ENCODE measurements around the gene DAB2. TPM values are rescaled to one million over a fixed set of nuclear protein-coding genes. Genes with fewer than 3 reads are reported as not detected.
A peak's percentile ranks its signal among the peaks of the same experiment; 100 is the strongest.

Gene DAB2
- total RNA-seq, 1 experiment from 2014 or later, result not detected

DNA sequence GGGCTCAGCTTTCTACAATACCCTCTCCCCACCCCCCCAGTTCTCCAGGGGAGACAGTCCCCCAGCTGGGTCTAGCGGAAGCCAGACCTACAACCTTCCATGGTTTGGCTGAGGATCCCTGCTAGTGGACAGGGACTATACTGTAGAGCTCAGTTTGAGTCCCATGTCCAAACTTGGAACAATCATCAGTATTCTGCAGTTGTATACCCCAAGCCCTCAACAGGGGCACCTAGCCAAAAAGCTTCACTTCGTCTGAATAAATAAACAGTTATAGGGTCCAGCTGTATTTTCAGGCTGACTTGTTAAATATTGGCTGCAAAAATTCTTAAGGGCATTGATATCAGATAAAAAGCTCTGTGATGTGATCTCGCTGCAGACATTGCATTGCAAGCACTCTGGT is 45.1 kb downstream of the DAB2 start:
- Histone ChIP-seq H3K4me1 (ENCODE audit: low read length) (no peaks in the 10 kb centered on the region), H3K9ac (ENCODE audit: low read length) (no peak overlapping the region), H3K79me2 (ENCODE audit: low read length) (no peaks in the 10 kb centered on the region), H4K20me1 (ENCODE audit: insufficient read depth, low read depth, low read length) (no peaks in the 10 kb centered on the region), H3K9me2 (replicated peaks; ENCODE audit: insufficient read depth, low read length) (no peaks in the 10 kb centered on the region), H3K36me3 (ENCODE audit: insufficient read depth, low read length) (no peaks in the 10 kb centered on the region), H2AFZ (ENCODE audit: low read length) (no peak overlapping the region), H3K4me3 (ENCODE audit: low read length) (no peak overlapping the region), H3K4me2 (ENCODE audit: low read depth, low read length, poor library complexity, severe bottlenecking) (no peak overlapping the region), H3K27ac (ENCODE audit: low read length) (no peak overlapping the region), H3K9me3 (ENCODE audit: low read length) (no peaks in the 10 kb centered on the region), H3K27me3 (ENCODE audit: low read length) (no peaks in the 10 kb centered on the region)
- no peak for DNase-seq

DNA sequence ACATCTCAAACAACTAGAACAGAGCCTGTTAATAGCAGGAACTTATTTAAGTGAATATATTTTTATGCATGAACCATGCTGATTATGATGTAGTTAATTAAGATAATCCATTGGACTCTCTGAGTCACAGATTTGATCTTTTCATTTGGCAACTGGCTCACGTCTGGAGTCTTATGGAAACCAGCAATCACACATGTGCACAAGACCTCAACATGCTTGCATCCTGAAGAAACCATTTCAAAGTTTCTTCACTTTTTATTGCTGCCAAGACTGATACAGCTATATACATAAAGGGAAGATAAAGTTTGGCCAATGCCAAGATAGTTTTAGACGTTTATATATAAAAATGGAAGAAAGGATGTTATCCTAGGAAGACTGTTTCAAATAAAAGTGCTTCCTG is 47.2 kb downstream of the DAB2 start:
- H2AFZ ChIP-seq (ENCODE audit: low read length), result no peak overlapping the region
- no peaks in the 10 kb centered on the region for H3K9me2 ChIP-seq (replicated peaks; ENCODE audit: insufficient read depth, low read length)
- H3K27me3 ChIP-seq (ENCODE audit: low read length), result no peaks in the 10 kb centered on the region
- no peaks in the 10 kb centered on the region for H3K36me3 ChIP-seq (ENCODE audit: insufficient read depth, low read length)
- H3K9ac ChIP-seq (ENCODE audit: low read length), result no peak overlapping the region
- no peaks in the 10 kb centered on the region for H3K9me3 ChIP-seq (ENCODE audit: low read length)
- DNase-seq, result no peak
- no peak overlapping the region for H3K4me2 ChIP-seq (ENCODE audit: low read depth, low read length, poor library complexity, severe bottlenecking)
- no peak overlapping the region for H3K4me3 ChIP-seq (ENCODE audit: low read length)
- H3K79me2 ChIP-seq (ENCODE audit: low read length), result no peaks in the 10 kb centered on the region
- H3K4me1 ChIP-seq (ENCODE audit: low read length), result no peaks in the 10 kb centered on the region
- no peaks in the 10 kb centered on the region for H4K20me1 ChIP-seq (ENCODE audit: insufficient read depth, low read depth, low read length)
- no peak overlapping the region for H3K27ac ChIP-seq (ENCODE audit: low read length)

GRCh38 chr5:39376293-39376714 is 48.5 kb downstream of the DAB2 start:
- Histone ChIP-seq H3K36me3 (ENCODE audit: insufficient read depth, low read length) (no peaks in the 10 kb centered on the region), H3K79me2 (ENCODE audit: low read length) (no peaks in the 10 kb centered on the region), H3K9me2 (replicated peaks; ENCODE audit: insufficient read depth, low read length) (no peaks in the 10 kb centered on the region), H3K4me3 (ENCODE audit: low read length) (no peak overlapping the region), H3K27me3 (ENCODE audit: low read length) (no peaks in the 10 kb centered on the region), H3K4me2 (ENCODE audit: low read depth, low read length, poor library complexity, severe bottlenecking) (no peak overlapping the region), H3K4me1 (ENCODE audit: low read length) (no peaks in the 10 kb centered on the region), H4K20me1 (ENCODE audit: insufficient read depth, low read depth, low read length) (no peaks in the 10 kb centered on the region), H3K9me3 (ENCODE audit: low read length) (no peaks in the 10 kb centered on the region), H3K27ac (ENCODE audit: low read length) (no peak overlapping the region), H2AFZ (ENCODE audit: low read length) (no peak overlapping the region), H3K9ac (ENCODE audit: low read length) (no peak overlapping the region)
- DNase-seq, result peak; percentile 83

DNA sequence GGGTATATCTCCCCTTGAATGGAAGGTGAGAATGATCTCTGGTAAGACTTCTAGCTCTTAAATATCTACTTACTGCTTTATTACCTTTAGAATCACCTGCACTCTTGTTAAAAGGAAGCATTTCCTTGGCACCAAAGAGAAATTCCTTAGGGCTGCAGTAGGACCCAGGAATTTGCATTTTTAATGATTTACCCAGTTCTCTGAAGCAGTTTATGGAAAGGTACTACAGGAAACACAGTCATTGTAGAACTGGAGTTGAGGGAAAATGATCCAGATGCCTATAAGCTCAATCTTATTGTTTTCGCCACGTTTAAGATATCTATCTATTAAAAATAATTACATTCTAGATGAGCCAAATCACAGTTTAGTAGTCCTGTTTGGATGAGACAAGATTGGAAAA is 51.0 kb downstream of the DAB2 start:
- Histone ChIP-seq H3K27ac (ENCODE audit: low read length) (no peak overlapping the region), H3K4me3 (ENCODE audit: low read length) (no peak overlapping the region), H3K4me1 (ENCODE audit: low read length) (no peaks in the 10 kb centered on the region), H3K79me2 (ENCODE audit: low read length) (no peaks in the 10 kb centered on the region), H3K27me3 (ENCODE audit: low read length) (no peaks in the 10 kb centered on the region), H3K9ac (ENCODE audit: low read length) (no peak overlapping the region), H3K9me2 (replicated peaks; ENCODE audit: insufficient read depth, low read length) (no peaks in the 10 kb centered on the region), H4K20me1 (ENCODE audit: insufficient read depth, low read depth, low read length) (no peaks in the 10 kb centered on the region), H2AFZ (ENCODE audit: low read length) (no peak overlapping the region), H3K4me2 (ENCODE audit: low read depth, low read length, poor library complexity, severe bottlenecking) (no peak overlapping the region), H3K9me3 (ENCODE audit: low read length) (no peaks in the 10 kb centered on the region), H3K36me3 (ENCODE audit: insufficient read depth, low read length) (no peaks in the 10 kb centered on the region)
- no peak for DNase-seq

- Histone ChIP-seq H3K27me3 (ENCODE audit: low read length) (no peaks in the 10 kb centered on the region), H3K9me2 (replicated peaks; ENCODE audit: insufficient read depth, low read length) (no peaks in the 10 kb centered on the region), H3K4me2 (ENCODE audit: low read depth, low read length, poor library complexity, severe bottlenecking) (no peak overlapping the region), H3K9me3 (ENCODE audit: low read length) (no peaks in the 10 kb centered on the region), H2AFZ (ENCODE audit: low read length) (no peak overlapping the region), H3K4me3 (ENCODE audit: low read length) (no peak overlapping the region), H4K20me1 (ENCODE audit: insufficient read depth, low read depth, low read length) (no peaks in the 10 kb centered on the region), H3K27ac (ENCODE audit: low read length) (no peak overlapping the region), H3K9ac (ENCODE audit: low read length) (no peak overlapping the region), H3K79me2 (ENCODE audit: low read length) (no peaks in the 10 kb centered on the region), H3K36me3 (ENCODE audit: insufficient read depth, low read length) (no peaks in the 10 kb centered on the region), H3K4me1 (ENCODE audit: low read length) (no peaks in the 10 kb centered on the region)
- no peak for DNase-seq
Measured at GRCh38 chr5:39371367-39371635, 53.5 kb downstream of the DAB2 start.

DNA sequence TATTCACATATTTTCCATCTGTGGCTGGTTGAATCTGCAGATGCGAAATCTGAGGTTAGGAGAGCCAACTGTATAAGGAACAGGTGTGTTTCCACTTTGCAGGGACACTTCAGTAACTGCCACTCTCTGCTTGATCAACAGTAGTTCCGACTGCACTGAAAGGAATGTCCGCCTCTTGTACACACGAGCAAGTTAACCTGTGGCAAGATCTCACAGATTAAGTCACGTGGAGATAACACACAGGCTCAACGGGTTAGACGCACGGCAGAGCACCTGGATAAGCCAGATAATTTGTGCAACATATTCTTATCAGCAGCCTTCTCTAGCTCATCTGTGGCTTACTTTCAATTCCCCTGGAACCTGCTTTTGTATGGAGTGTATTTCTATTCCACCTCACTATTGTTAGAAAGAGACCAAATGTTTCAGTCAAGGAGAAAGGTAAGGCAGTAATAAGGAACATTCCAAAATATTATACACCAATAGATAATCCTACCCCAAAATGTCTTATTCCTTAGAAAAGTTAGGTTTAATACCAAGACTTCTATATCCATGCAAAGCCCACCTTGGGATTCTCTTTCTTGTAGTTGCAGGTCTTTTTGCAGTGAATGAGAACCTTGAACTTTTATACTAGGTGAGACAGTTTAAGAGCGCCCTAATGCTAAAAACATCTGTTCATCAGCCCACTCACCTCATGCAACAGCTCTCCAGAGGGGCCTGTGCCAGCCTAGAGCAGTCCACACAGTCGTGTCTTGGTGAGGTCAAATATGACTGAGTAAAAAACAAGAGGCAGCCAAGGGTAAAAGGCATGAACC is 54.0 kb downstream of the DAB2 start:
- no peak overlapping the region for H3K4me3 ChIP-seq (ENCODE audit: low read length)
- no peak overlapping the region for H2AFZ ChIP-seq (ENCODE audit: low read length)
- H3K27ac ChIP-seq (ENCODE audit: low read length), result no peak overlapping the region
- H3K79me2 ChIP-seq (ENCODE audit: low read length), result no peaks in the 10 kb centered on the region
- no peaks in the 10 kb centered on the region for H3K9me3 ChIP-seq (ENCODE audit: low read length)
- no peaks in the 10 kb centered on the region for H3K4me1 ChIP-seq (ENCODE audit: low read length)
- no peak overlapping the region for H3K4me2 ChIP-seq (ENCODE audit: low read depth, low read length, poor library complexity, severe bottlenecking)
- DNase-seq, result no peak
- H3K27me3 ChIP-seq (ENCODE audit: low read length), result no peaks in the 10 kb centered on the region
- no peaks in the 10 kb centered on the region for H3K9me2 ChIP-seq (replicated peaks; ENCODE audit: insufficient read depth, low read length)
- no peaks in the 10 kb centered on the region for H3K36me3 ChIP-seq (ENCODE audit: insufficient read depth, low read length)
- no peaks in the 10 kb centered on the region for H4K20me1 ChIP-seq (ENCODE audit: insufficient read depth, low read depth, low read length)
- no peak overlapping the region for H3K9ac ChIP-seq (ENCODE audit: low read length)

DNA sequence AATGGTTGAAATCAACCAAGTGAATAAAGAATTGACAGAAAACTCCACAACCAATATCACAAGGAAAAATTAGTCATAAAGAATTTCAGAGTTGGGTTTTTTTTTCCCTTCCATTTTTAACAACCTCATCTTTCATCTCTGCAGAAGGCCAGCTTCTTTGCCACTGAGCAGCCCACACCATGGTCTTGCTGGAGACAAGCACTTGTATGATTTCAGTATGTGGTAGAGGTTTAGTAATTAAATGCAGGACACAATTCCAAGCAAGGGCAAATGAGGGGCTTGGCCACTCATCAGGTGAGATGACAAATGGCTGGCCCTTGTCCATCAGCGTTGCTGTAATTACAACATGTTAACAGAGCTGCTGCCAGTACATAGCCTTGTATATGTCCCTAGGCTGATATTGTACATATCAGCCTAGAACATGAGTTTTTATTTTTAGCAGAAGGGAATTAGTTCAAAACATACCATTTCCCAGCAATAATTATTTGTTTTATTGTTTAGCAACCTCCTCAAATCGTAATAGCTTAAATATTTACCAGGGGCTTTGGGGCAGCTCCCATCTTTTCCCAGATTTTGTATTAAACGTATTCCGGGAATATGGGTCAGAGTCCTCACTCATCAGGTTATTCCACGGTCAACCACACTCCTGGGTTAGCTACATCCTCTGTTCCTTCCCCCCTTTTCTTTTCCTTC is 55.5 kb downstream of the DAB2 start:
- no peak overlapping the region for H3K4me2 ChIP-seq (ENCODE audit: low read depth, low read length, poor library complexity, severe bottlenecking)
- no peaks in the 10 kb centered on the region for H3K4me1 ChIP-seq (ENCODE audit: low read length)
- no peak for DNase-seq

GRCh38 chr5:39368116-39368515 is 56.7 kb downstream of the DAB2 start:
- no peak overlapping the region for H3K4me3 ChIP-seq (ENCODE audit: low read length)
- H3K79me2 ChIP-seq (ENCODE audit: low read length), result no peaks in the 10 kb centered on the region
- no peaks in the 10 kb centered on the region for H3K9me2 ChIP-seq (replicated peaks; ENCODE audit: insufficient read depth, low read length)
- no peak overlapping the region for H3K27ac ChIP-seq (ENCODE audit: low read length)
- H3K4me1 ChIP-seq (ENCODE audit: low read length), result no peaks in the 10 kb centered on the region
- no peaks in the 10 kb centered on the region for H3K27me3 ChIP-seq (ENCODE audit: low read length)
- no peaks in the 10 kb centered on the region for H3K9me3 ChIP-seq (ENCODE audit: low read length)
- H3K4me2 ChIP-seq (ENCODE audit: low read depth, low read length, poor library complexity, severe bottlenecking), result no peak overlapping the region
- H2AFZ ChIP-seq (ENCODE audit: low read length), result no peak overlapping the region
- no peaks in the 10 kb centered on the region for H4K20me1 ChIP-seq (ENCODE audit: insufficient read depth, low read depth, low read length)
- H3K9ac ChIP-seq (ENCODE audit: low read length), result no peak overlapping the region
- no peak for DNase-seq
- no peaks in the 10 kb centered on the region for H3K36me3 ChIP-seq (ENCODE audit: insufficient read depth, low read length)

More for the DNA sequence above, 55.5 kb downstream of the DAB2 start:
- no peaks in the 10 kb centered on the region for H3K79me2 ChIP-seq (ENCODE audit: low read length)
- H3K4me3 ChIP-seq (ENCODE audit: low read length), result no peak overlapping the region
- no peaks in the 10 kb centered on the region for H3K9me3 ChIP-seq (ENCODE audit: low read length)
- H4K20me1 ChIP-seq (ENCODE audit: insufficient read depth, low read depth, low read length), result no peaks in the 10 kb centered on the region
- H2AFZ ChIP-seq (ENCODE audit: low read length), result no peak overlapping the region
- no peak overlapping the region for H3K9ac ChIP-seq (ENCODE audit: low read length)
- no peaks in the 10 kb centered on the region for H3K36me3 ChIP-seq (ENCODE audit: insufficient read depth, low read length)
- no peaks in the 10 kb centered on the region for H3K9me2 ChIP-seq (replicated peaks; ENCODE audit: insufficient read depth, low read length)
- H3K27me3 ChIP-seq (ENCODE audit: low read length), result no peaks in the 10 kb centered on the region
- H3K27ac ChIP-seq (ENCODE audit: low read length), result no peak overlapping the region

All from Karpas-422 (cell line).